ENCODE measurements around the gene NFYA. TPM values are rescaled to one million over a fixed set of nuclear protein-coding genes. Genes with fewer than 3 reads are reported as not detected.

Gene NFYA
- total RNA-seq, 1 donor from 2014 or later: 27.8 TPM

DNA sequence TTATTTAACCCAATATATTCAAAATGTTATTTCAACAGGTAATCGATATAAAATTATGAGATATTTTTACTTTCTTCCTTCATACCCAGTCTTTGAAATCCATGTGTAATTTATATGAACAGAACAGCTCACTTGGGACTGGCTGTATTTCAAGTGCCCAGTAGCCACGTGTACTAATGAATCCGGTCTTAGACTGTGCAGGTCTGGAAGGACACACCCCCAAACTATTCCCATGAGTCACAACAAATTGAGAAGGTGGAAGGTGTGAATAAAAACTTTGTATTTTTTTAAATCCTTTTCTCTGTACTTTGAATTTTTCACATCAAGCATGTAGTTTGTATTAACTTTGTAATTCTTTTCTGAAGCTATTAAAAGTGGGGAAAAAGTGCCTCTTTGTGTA, 36.6 kb upstream of the NFYA start:
- Mint-ChIP-seq H3K4me3 (ENCODE audit: unreplicated experiment) (no peak overlapping the region), H3K36me3 (ENCODE audit: low read depth, unreplicated experiment) (no peaks in the 10 kb centered on the region), H3K27me3 (ENCODE audit: low read depth, unreplicated experiment) (peaks cover 16% of the 10 kb centered on the region), H3K27ac (ENCODE audit: unreplicated experiment) (no peak overlapping the region), H3K4me1 (ENCODE audit: low read depth, unreplicated experiment) (peaks cover 19% of the 10 kb centered on the region), H3K9me3 (ENCODE audit: unreplicated experiment) (no peaks in the 10 kb centered on the region)
- Histone ChIP-seq H3K27ac (ENCODE audit: low read depth, low read length) (no peak overlapping the region), H3K9ac (ENCODE audit: low read length) (no peak overlapping the region), H3K9me3 (ENCODE audit: insufficient read depth, low read depth, low read length) (no peaks in the 10 kb centered on the region), H4K20me1 (ENCODE audit: insufficient read depth, low read length) (no peaks in the 10 kb centered on the region), H2AFZ (ENCODE audit: low read depth, low read length) (no peak overlapping the region), H3K4me3 (ENCODE audit: insufficient read depth, low read depth, low read length) (no peak overlapping the region), H3K27me3 (ENCODE audit: insufficient read depth, low read length) (peaks cover 5% of the 10 kb centered on the region), H3K4me2 (ENCODE audit: low read length) (no peak overlapping the region), H3K4me1 (ENCODE audit: insufficient read depth, low read length) (peaks cover 9% of the 10 kb centered on the region), H3K36me3 (ENCODE audit: insufficient read depth, low read length) (no peaks in the 10 kb centered on the region), H3K79me2 (ENCODE audit: insufficient read depth, low read length) (no peaks in the 10 kb centered on the region)
- DNase-seq (ENCODE audit: low read depth) (peak; percentile 27), FAIRE-seq (no peak)
- TF ChIP-seq EZH2 (IDR thresholded peaks at IDR 0.05; ENCODE audit: insufficient read depth, low read length): no peak
- TF ChIP-seq, protein P1, sequence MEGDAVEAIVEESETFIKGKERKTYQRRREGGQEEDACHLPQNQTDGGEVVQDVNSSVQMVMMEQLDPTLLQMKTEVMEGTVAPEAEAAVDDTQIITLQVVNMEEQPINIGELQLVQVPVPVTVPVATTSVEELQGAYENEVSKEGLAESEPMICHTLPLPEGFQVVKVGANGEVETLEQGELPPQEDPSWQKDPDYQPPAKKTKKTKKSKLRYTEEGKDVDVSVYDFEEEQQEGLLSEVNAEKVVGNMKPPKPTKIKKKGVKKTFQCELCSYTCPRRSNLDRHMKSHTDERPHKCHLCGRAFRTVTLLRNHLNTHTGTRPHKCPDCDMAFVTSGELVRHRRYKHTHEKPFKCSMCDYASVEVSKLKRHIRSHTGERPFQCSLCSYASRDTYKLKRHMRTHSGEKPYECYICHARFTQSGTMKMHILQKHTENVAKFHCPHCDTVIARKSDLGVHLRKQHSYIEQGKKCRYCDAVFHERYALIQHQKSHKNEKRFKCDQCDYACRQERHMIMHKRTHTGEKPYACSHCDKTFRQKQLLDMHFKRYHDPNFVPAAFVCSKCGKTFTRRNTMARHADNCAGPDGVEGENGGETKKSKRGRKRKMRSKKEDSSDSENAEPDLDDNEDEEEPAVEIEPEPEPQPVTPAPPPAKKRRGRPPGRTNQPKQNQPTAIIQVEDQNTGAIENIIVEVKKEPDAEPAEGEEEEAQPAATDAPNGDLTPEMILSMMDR (IDR thresholded peaks at IDR 0.05; ENCODE audit: insufficient read depth, low read depth, low read length): no peak

DNA sequence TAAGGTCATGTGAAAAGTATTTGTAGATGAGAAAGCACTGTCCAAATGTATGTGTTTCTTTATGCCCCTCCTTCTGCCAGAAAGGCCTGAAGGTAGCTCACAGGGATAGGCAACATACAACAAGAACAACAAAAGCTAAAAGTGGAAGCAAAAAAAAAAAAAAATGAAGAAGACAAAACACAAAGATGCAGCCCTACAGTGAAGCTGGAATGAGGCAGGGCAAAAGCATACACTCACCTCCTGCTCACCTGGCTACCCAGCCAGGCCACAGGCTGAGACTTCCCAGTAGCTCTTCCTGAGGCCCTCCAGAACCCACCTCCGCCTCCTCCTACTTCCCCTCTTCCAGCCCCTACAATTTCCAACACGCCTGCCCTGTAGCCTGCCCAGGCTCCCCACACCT, 36.2 kb upstream of the NFYA start:
- H3K27ac ChIP-seq (ENCODE audit: low read depth, low read length): no peak overlapping the region
- DNase-seq (ENCODE audit: low read depth) (no peak), FAIRE-seq (no peak)
- H3K36me3 ChIP-seq (ENCODE audit: insufficient read depth, low read length): no peaks in the 10 kb centered on the region
- no peak overlapping the region for H3K4me2 ChIP-seq (ENCODE audit: low read length)
- no peaks in the 10 kb centered on the region for H3K79me2 ChIP-seq (ENCODE audit: insufficient read depth, low read length)
- no peaks in the 10 kb centered on the region for H3K9me3 Mint-ChIP-seq (ENCODE audit: unreplicated experiment)
- H3K4me1 Mint-ChIP-seq (ENCODE audit: low read depth, unreplicated experiment): peaks cover 19% of the 10 kb centered on the region
- no peak overlapping the region for H2AFZ ChIP-seq (ENCODE audit: low read depth, low read length)
- H3K9me3 ChIP-seq (ENCODE audit: insufficient read depth, low read depth, low read length): no peaks in the 10 kb centered on the region
- H3K4me3 Mint-ChIP-seq (ENCODE audit: unreplicated experiment): no peak overlapping the region
- peaks cover 9% of the 10 kb centered on the region for H3K4me1 ChIP-seq (ENCODE audit: insufficient read depth, low read length)
- no peaks in the 10 kb centered on the region for H4K20me1 ChIP-seq (ENCODE audit: insufficient read depth, low read length)
- no peaks in the 10 kb centered on the region for H3K36me3 Mint-ChIP-seq (ENCODE audit: low read depth, unreplicated experiment)
- TF ChIP-seq EZH2 (IDR thresholded peaks at IDR 0.05; ENCODE audit: insufficient read depth, low read length): no peak
- TF ChIP-seq, protein P1 (IDR thresholded peaks at IDR 0.05; ENCODE audit: insufficient read depth, low read depth, low read length): no peak
- H3K9ac ChIP-seq (ENCODE audit: low read length): no peak overlapping the region
- no peak overlapping the region for H3K4me3 ChIP-seq (ENCODE audit: insufficient read depth, low read depth, low read length)
- H3K27me3 ChIP-seq (ENCODE audit: insufficient read depth, low read length): peaks cover 5% of the 10 kb centered on the region
- no peak overlapping the region for H3K27ac Mint-ChIP-seq (ENCODE audit: unreplicated experiment)
- peaks cover 15% of the 10 kb centered on the region for H3K27me3 Mint-ChIP-seq (ENCODE audit: low read depth, unreplicated experiment)

DNA sequence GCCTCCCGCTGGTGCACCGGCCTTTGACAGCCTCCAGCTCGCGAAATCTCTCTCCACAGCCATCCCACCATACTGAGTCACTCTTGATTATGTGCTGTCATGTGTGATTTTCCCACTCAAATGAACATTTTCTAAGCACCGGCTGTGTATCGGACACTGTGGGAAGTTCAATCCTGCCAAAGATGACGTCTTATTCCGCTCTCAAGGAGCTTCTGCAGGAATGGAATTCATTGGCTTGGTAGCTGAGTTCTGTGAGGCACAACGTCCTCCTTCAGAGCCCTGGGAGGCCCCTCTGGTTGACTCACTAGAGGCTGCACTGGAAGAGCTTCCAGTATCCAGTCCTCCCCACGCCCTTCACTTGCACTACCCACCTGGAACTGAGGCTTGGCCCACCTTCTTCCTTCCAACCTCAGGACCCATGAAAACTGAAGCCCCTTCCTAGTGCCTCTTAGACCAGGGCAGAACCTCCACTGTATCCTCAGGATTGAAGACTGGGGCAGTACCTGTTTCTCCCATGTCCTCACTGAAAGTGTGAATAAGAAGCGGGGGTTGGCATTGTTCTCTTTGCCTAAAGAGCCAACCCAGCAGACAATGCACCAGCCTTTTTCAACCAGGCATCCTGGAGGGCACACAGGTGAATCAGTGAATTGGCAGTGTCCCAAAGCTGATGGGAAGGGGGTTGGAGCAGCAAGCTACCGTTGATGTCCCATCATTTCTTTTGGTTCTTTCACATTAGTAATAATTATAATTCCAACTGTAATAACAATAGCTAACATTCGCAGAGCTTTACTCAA, 35.5 kb upstream of the NFYA start:
- Histone ChIP-seq H3K27me3 (ENCODE audit: insufficient read depth, low read length) (peaks cover 5% of the 10 kb centered on the region), H3K36me3 (ENCODE audit: insufficient read depth, low read length) (no peaks in the 10 kb centered on the region), H2AFZ (ENCODE audit: low read depth, low read length) (no peak overlapping the region), H3K79me2 (ENCODE audit: insufficient read depth, low read length) (no peaks in the 10 kb centered on the region), H3K4me3 (ENCODE audit: insufficient read depth, low read depth, low read length) (no peak overlapping the region), H3K4me2 (ENCODE audit: low read length) (no peak overlapping the region), H3K9ac (ENCODE audit: low read length) (no peak overlapping the region), H3K4me1 (ENCODE audit: insufficient read depth, low read length) (peaks cover 9% of the 10 kb centered on the region), H4K20me1 (ENCODE audit: insufficient read depth, low read length) (no peaks in the 10 kb centered on the region), H3K9me3 (ENCODE audit: insufficient read depth, low read depth, low read length) (no peaks in the 10 kb centered on the region), H3K27ac (ENCODE audit: low read depth, low read length) (no peak overlapping the region)
- Mint-ChIP-seq H3K36me3 (ENCODE audit: low read depth, unreplicated experiment) (no peaks in the 10 kb centered on the region), H3K4me3 (ENCODE audit: unreplicated experiment) (no peak overlapping the region), H3K27me3 (ENCODE audit: low read depth, unreplicated experiment) (peaks cover 11% of the 10 kb centered on the region), H3K4me1 (ENCODE audit: low read depth, unreplicated experiment) (peaks cover 19% of the 10 kb centered on the region), H3K27ac (ENCODE audit: unreplicated experiment) (peak overlapping the region; percentile 48), H3K9me3 (ENCODE audit: unreplicated experiment) (peaks cover 3% of the 10 kb centered on the region)
- TF ChIP-seq, protein P1 (IDR thresholded peaks at IDR 0.05; ENCODE audit: insufficient read depth, low read depth, low read length): no peak
- no peak for TF ChIP-seq EZH2 (IDR thresholded peaks at IDR 0.05; ENCODE audit: insufficient read depth, low read length)
- DNase-seq (ENCODE audit: low read depth) (peak; percentile 12), FAIRE-seq (no peak)

Data from astrocyte (in vitro differentiated cells and primary cell).